T-helper 1 cell treated with Interleukin-12 subunit alpha and Interleukin-12 subunit beta and Interleukin-4 antibody, amounts not matched to agents 30 ng/mL and 1 ng/mL, for 36 hours (primary cell): ENCODE results near the gene NDUFA9. TPM values are rescaled to one million over a fixed set of nuclear protein-coding genes. Genes with fewer than 3 reads are reported as not detected.

Experiments used
- intact Hi-C: fragments of 100-400 bp; cut with micrococcal nuclease; formaldehyde crosslinking; loops from one replicate; pipeline ENCODE4 v1.15.1; 2024
- total RNA-seq: library from RNA; stranded (reverse); gene quantifications from 2 replicates; pipeline ENCODE4 v1.2.3, GENCODE V29; 2022

The NDUFA9 gene
- total RNA-seq, 1 donor from 2014 or later: 129 TPM

GRCh38 chr12:4685317-4685716 is 36.4 kb downstream of the NDUFA9 start:
- intact Hi-C loops: no loop called here

GRCh38 chr12:4690760-4691159 is 41.8 kb downstream of the NDUFA9 start:
- intact Hi-C loops: no loop called here

Other genes with a start within 250 kb of the NDUFA9 start
- gene FGF6, start 203.3 kb upstream of the NDUFA9 start, total RNA-seq: not detected in 2 replicates
- gene RAD51AP1, start 110.2 kb upstream of the NDUFA9 start, total RNA-seq: 27.4 and 33.0 TPM in 2 replicates
- 26.5 and 28.5 TPM in 2 replicates for gene DYRK4, start 86.9 kb upstream of the NDUFA9 start, total RNA-seq
- gene AKAP3, start 63 bp upstream of the NDUFA9 start, total RNA-seq: 1.4 TPM in 2 replicates
- 1.1 and 1.6 TPM in 2 replicates for gene GALNT8, start 71.3 kb downstream of the NDUFA9 start, total RNA-seq